HCT116 (cell line): ENCODE measurements around the gene ARCN1. TPM values are rescaled to one million over a fixed set of nuclear protein-coding genes. Genes with fewer than 3 reads are reported as not detected.

Source experiments
- ATAC-seq: fragments of 200-7000 bp; cut with Tn5 transposase; 2 replicates; pipeline ENCODE4 v1.9.1; 2020; ENCODE audit warnings: mild to moderate bottlenecking, moderate library complexity
- BruUV-seq: library from RNA; stranded (reverse); fragments of 400-500 nt; replicated peaks from 2 replicates; lab custom pipeline; 2021; lab: Mats Ljungman, UMichigan
- CTCF ChIA-PET: fragments of 300-600 bp; sonication (Branson Sonifier 250); formaldehyde crosslinking; loops from one replicate; lab custom pipeline; 2021; ENCODE audit warnings: antibody characterized with exemption; lab: Charles Lee
- POLR2A ChIA-PET: fragments of 300-600, 350-600 bp; sonication (Branson Sonifier 250); formaldehyde crosslinking; loops from one replicate; lab custom pipeline; 2021; ENCODE audit warnings: antibody characterized with exemption; lab: Charles Lee
- RAD21 ChIA-PET, 2 experiments: fragments of 300-600 bp; sonication (Branson Sonifier 250); formaldehyde crosslinking; loops; one replicate each; lab custom pipeline; 2023; ENCODE audit warnings: low total read pairs in 2 of 2; ENCODE audit not compliant: uncharacterized antibody in 2 of 2, unreplicated experiment in 2 of 2, low non-redundant PET in 1 of 2; lab: Charles Lee
- DNase-seq: peaks from one replicate; pipeline ENCODE4 v3.0.0-alpha.2; 2010; ENCODE audit warnings: low read depth, low spot score
- H2AFZ ChIP-seq: fragments of 200-600 bp; shearing (Covaris generic), sonication (generic); 2 replicates; pipeline ENCODE4 v1.6.1; 2017; ENCODE audit warnings: low read depth, mixed run types, mixed read lengths, antibody characterized with exemption, low read length; ENCODE audit not compliant: poor library complexity, severe bottlenecking
- H3K27ac ChIP-seq: 2 replicates; pipeline ENCODE4 v1.5.1; 2012; ENCODE audit warnings: low read depth, low read length
- H3K27me3 ChIP-seq: fragments of 200-600 bp; sonication (generic); 2 replicates; pipeline ENCODE4 v1.6.1; 2016; ENCODE audit warnings: mixed run types, low read length, mixed read lengths; ENCODE audit not compliant: insufficient read depth
- H3K36me3 ChIP-seq, 2 experiments: fragments of 200-500 bp in 1 of 2; fragments of 200-600 bp in 1 of 2; sonication (Bioruptor generic) in 1 of 2; sonication (generic) in 1 of 2; 2 replicates each; pipeline versions ENCODE4 v1.5.1 to v1.6.1; 2014 to 2016; ENCODE audit warnings: low read length in 2 of 2, inconsistent platforms in 1 of 2, mixed read lengths in 1 of 2, mixed run types in 1 of 2; ENCODE audit not compliant: insufficient read depth in 2 of 2, control insufficient read depth in 1 of 2
- H3K4me1 ChIP-seq, 2 experiments: fragments of 200-600 bp in 1 of 2; sonication (generic) in 1 of 2; 2 replicates each; pipeline versions ENCODE4 v1.5.1 to v1.6.1; 2012 to 2017; ENCODE audit warnings: low read length in 2 of 2, inconsistent platforms in 1 of 2, mild to moderate bottlenecking in 1 of 2, mixed read lengths in 1 of 2, mixed run types in 1 of 2, moderate library complexity in 1 of 2; ENCODE audit not compliant: insufficient read depth in 2 of 2, control insufficient read depth in 1 of 2
- H3K4me2 ChIP-seq: fragments of 200-600 bp; sonication (generic); 2 replicates; pipeline ENCODE4 v1.6.1; 2017; ENCODE audit warnings: mixed run types, low read length, mixed read lengths
- H3K4me3 ChIP-seq, 2 experiments: fragments of 200-600 bp in 1 of 2; sonication (generic) in 1 of 2; replicated peaks in 1 of 2; 2 replicates each; pipeline ENCODE4 v1.5.1; 2011 to 2016; ENCODE audit warnings: low read length in 2 of 2, control low read depth in 1 of 2, low read depth in 1 of 2, mild to moderate bottlenecking in 1 of 2, mixed read lengths in 1 of 2, mixed run types in 1 of 2
- H3K79me2 ChIP-seq: fragments of 200-600 bp; sonication (generic); 2 replicates; pipeline ENCODE4 v1.6.1; 2017; ENCODE audit warnings: mild to moderate bottlenecking, mixed run types, low read length, moderate library complexity, mixed read lengths; ENCODE audit not compliant: insufficient read depth
- H3K9ac ChIP-seq: fragments of 200-600 bp; sonication (generic); 2 replicates; pipeline ENCODE4 v1.6.1; 2016; ENCODE audit warnings: low read length, mixed read lengths
- H3K9me2 ChIP-seq: fragments of 200-600 bp; sonication (generic), shearing (Covaris generic); 2 replicates; pipeline ENCODE4 v1.6.1; 2017; ENCODE audit warnings: mixed run types, mild to moderate bottlenecking, moderate library complexity; ENCODE audit not compliant: insufficient read depth
- H3K9me3 ChIP-seq, 2 experiments: fragments of 200-500 bp in 1 of 2; fragments of 200-600 bp in 1 of 2; sonication (Bioruptor generic) in 1 of 2; sonication (generic) in 1 of 2; 2 replicates each; pipeline ENCODE4 v1.6.1; 2014 to 2017; ENCODE audit warnings: low read length in 2 of 2, mixed read lengths in 2 of 2, inconsistent platforms in 1 of 2, low read depth in 1 of 2, mild to moderate bottlenecking in 1 of 2, mixed run types in 1 of 2, moderate library complexity in 1 of 2; ENCODE audit not compliant: control insufficient read depth in 1 of 2, insufficient read depth in 1 of 2
- H4K20me1 ChIP-seq: fragments of 200-600 bp; sonication (generic), shearing (Covaris generic); 2 replicates; pipeline ENCODE4 v1.6.1; 2017; ENCODE audit warnings: mixed run types, mild to moderate bottlenecking, moderate library complexity; ENCODE audit not compliant: insufficient read depth
- CBX3 ChIP-seq: IDR thresholded peaks from 2 replicates; pipeline ENCODE4 v1.6.1; 2012; ENCODE audit warnings: low read depth
- ELF1 ChIP-seq: IDR thresholded peaks from 2 replicates; pipeline ENCODE4 v1.6.1; 2012; ENCODE audit warnings: low read depth, borderline replicate concordance
- EZH2phosphoT487 ChIP-seq: fragments of 200-600 bp; IDR thresholded peaks from 2 replicates; pipeline ENCODE4 v1.6.1; 2018; ENCODE audit warnings: antibody characterized with exemption, borderline replicate concordance
- FOSL1 ChIP-seq: IDR thresholded peaks from 2 replicates; pipeline ENCODE4 v1.6.1; 2012; ENCODE audit warnings: low read depth
- POLR2A ChIP-seq: IDR thresholded peaks from 2 replicates; pipeline ENCODE4 v1.7.0; 2011; ENCODE audit warnings: borderline replicate concordance; ENCODE audit not compliant: insufficient read depth, insufficient read length; ENCODE audit errors: extremely low read depth
- POLR2AphosphoS5 ChIP-seq: IDR thresholded peaks from 2 replicates; pipeline ENCODE4 v1.6.1; 2011; ENCODE audit warnings: mild to moderate bottlenecking, low read depth, low read length, moderate library complexity
- RAD21 ChIP-seq: IDR thresholded peaks from 2 replicates; pipeline ENCODE4 v1.6.1; 2012; ENCODE audit warnings: low read depth, mild to moderate bottlenecking
- SIN3A ChIP-seq: IDR thresholded peaks from 2 replicates; pipeline ENCODE4 v1.6.1; 2012; ENCODE audit warnings: low read depth
- ZFX ChIP-seq: fragments of 450-650 bp; IDR thresholded peaks from 2 replicates; pipeline ENCODE4 v1.6.1; 2017
- ZNF274 ChIP-seq: fragments of 200-500 bp; sonication (Bioruptor generic); IDR thresholded peaks from 2 replicates; pipeline ENCODE4 v1.6.1; 2014; ENCODE audit warnings: mild to moderate bottlenecking, low read depth, low read length, inconsistent platforms
- intact Hi-C: fragments of 100-400 bp; cut with micrococcal nuclease; formaldehyde crosslinking; loops from 2 replicates; pipeline ENCODE4 v1.10.0; 2022
- total RNA-seq: library from RNA; stranded (reverse); gene quantifications from one replicate; pipeline ENCODE4 v1.2.1, GENCODE V29; 2021; ENCODE audit not compliant: unreplicated experiment
- TF ChIP-seq, protein P1 (sequence below): IDR thresholded peaks from 2 replicates; pipeline ENCODE4 v1.6.1; 2012

ARCN1 gene
- total RNA-seq, 1 experiment from 2014 or later, result 147 TPM

DNA sequence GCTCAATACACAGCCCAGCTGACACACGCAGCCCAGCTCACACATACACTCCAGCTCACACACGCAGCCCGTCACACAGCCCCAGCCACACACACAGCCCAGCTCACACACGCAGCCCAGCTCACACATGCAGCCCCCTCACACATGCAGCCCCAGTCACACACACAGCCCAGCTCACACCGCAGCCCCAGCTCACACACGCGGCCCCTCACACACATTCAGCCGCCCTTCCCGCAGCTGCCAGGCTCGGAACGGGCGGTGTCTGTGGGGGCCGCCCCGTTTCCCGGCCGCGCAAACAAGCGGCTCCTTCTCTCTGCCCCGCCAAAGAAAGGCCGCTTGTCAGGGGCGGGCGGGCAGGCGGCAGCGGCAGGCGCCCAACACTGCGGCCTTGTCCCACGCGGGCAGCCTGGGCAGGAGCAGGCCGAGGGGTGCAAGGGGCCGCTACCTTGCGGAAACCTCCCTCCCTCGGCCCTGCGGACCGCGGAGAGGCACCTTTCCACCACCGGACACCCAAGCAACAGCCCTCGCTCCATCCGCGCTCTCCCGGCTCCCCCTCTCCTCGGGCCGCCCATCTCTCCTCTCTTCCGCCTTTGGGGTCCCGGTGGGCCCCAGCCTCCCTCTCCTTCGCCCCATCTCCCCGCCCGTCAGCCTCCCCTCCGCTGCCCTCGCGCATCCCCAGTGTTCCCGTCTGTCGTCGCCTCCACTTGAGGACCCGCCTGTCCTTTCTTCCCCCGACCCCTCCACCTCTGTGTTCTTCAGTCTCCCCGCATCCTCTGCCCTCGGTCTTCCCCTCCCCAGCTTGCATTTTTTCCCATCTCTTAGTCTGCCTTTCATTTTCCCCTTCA is 37.4 kb downstream of the ARCN1 start (continued):
- TF ChIP-seq FOSL1 (no peak), EZH2phosphoT487 (no peak), POLR2A (no peak)

DNA sequence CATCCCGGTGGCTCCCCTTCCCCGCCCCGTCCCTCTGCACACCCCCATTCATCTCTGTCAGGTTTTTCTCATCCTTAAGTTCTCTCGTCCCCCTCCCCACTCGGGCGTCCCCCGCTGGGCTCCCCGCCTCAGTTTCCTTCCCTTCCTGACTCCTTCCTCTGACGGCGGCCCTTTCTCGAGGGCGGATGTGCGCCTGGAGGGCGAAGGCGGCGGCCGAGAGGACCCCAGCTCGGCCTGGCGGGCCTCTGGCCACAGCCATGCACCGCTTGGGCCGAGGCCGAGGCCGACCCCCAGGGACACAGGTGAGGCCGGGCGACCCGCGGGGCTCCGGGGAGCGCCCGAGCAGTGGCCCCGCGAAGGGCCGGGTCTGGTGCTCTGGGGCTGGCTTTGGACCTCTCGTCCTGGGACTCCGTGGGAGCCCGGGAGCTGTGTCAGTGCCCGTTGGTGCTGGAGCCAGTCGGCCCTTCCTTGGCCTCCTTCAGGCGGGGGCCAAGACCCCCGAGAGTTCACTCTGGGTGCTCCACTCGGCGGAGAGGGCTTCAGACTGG is 38.1 kb downstream of the ARCN1 start:
- ChIA-PET POLR2A (interaction anchor here (1.1 kb wide), 1 partner anchor 11 kb away, joined by 3 read pairs; no protein-coding TSS in a partner anchor), CTCF (interaction anchor here (0.7 to 1.8 kb wide), 2 partner anchors 8 to 11 kb away, joined by 3 to 7 read pairs; no protein-coding TSS in a partner anchor)
- H2AFZ ChIP-seq, result no peak overlapping the region
- peaks cover 12 to 40% of the 10 kb centered on the region in 2 experiments; a peak in 3 of 4 replicates for H3K4me1 ChIP-seq
- H3K4me2 ChIP-seq, result peak overlapping the region; percentile 42; the same call in 1 of the 2 replicates
- H3K4me3 ChIP-seq, result no peak overlapping the region
- TF ChIP-seq RAD21, result no peak
- TF ChIP-seq, protein P1, sequence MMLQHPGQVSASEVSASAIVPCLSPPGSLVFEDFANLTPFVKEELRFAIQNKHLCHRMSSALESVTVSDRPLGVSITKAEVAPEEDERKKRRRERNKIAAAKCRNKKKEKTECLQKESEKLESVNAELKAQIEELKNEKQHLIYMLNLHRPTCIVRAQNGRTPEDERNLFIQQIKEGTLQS, result no peak
- TF ChIP-seq POLR2AphosphoS5, result no peak
- TF ChIP-seq ZNF274, result no peak
- TF ChIP-seq CBX3, result no peak
- no peak for TF ChIP-seq EZH2phosphoT487
- no peak for TF ChIP-seq ELF1
- TF ChIP-seq ZFX, result no peak
- TF ChIP-seq SIN3A, result no peak
- TF ChIP-seq, all 23 proteins: peak for 0
- Histone ChIP-seq H3K27ac (no peak overlapping the region), H3K9me3 (no peaks in the 10 kb centered on the region), H3K36me3 (no peaks in the 10 kb centered on the region), H3K9ac (no peak overlapping the region), H4K20me1 (no peaks in the 10 kb centered on the region), H3K79me2 (no peaks in the 10 kb centered on the region), H3K27me3 (no peaks in the 10 kb centered on the region), H3K9me2 (no peaks in the 10 kb centered on the region)
- RAD21 ChIA-PET, result no interaction called here
- DNase-seq (no peak), ATAC-seq (no peak)
- BruUV-seq, result no TSS peak
- intact Hi-C loops, result loop anchor here (5.0 kb wide), 1 partner anchor 463 kb away; no protein-coding TSS in a partner anchor
